HG02623 (cell line): ENCODE measurements around the gene ZNF575.
A peak's percentile ranks its signal among the peaks of the same experiment; 100 is the strongest.

ENCODE experiments used
- ATAC-seq: cut with Tn5 transposase; IDR thresholded peaks from one replicate; pipeline ENCODE4 v1.9.1; 2021; ENCODE audit warnings: moderate library complexity; ENCODE audit not compliant: unreplicated experiment

The ZNF575 gene, protein sequence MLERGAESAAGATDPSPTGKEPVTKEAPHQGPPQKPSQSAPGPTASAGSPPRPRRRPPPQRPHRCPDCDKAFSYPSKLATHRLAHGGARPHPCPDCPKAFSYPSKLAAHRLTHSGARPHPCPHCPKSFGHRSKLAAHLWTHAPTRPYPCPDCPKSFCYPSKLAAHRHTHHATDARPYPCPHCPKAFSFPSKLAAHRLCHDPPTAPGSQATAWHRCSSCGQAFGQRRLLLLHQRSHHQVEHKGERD

DNA sequence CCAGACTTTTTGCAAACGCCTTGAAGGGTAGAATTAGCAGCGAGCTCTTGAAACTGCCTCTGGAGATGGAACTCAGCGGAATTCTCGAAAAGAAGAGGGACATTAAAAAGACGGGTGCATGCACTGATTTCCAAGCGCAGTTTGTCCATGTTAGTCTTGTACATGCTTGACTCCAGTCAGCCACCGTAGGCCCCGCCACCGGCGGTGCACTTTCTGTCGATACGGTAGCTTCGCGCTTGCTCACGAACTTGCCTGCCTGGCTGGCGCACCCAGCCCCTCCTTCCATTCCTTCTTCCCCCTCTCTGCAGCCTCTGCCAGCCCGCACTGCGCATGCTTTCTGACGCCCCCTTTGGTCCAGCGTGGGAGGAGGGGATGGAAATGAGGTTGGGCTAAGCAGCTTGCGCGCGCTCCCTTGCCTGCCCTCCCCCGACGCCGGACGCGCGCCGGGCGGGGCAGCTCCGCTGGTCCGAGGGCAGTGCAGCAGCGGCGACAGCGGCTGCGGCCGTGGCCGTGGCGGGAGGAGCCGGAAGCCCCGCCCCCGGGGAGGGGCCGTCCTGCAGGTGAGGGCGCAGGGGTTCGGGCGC lies at the start of gene ZNF575:
Gene ZNF575, plus strand, starts transcription at position 227 of the 584 bp plus-strand sequence. CDS start 1,235 bp downstream, outside the sequence.
- peak; percentile 52 for ATAC-seq

- ATAC-seq: no peak
Observed at GRCh38 chr19:43483281-43483680, 49.7 kb upstream of the ZNF575 start.

- ATAC-seq: no peak
Observed at GRCh38 chr19:43485951-43486350, 47.0 kb upstream of the ZNF575 start.

DNA sequence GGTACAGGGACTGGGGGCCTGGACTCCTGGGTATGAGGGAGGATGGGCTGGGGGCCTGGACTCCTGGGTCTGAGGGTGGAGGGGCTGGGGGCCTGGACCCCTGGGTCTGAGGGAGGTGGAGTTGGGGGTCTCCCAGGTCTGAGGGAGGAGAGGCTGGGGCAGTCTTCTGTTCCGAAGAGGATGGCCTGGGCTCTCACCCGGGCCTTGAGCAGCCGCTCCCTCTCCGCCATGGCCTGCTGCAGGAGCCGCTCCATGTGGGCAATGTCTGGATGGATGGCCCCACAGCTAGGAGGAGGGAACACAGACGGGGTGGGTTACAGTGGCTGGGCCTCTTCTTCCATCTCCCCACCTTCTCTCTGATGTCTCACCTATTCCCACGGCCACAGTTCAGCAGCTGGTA lies 46.6 kb upstream of the ZNF575 start:
- no peak for ATAC-seq

DNA sequence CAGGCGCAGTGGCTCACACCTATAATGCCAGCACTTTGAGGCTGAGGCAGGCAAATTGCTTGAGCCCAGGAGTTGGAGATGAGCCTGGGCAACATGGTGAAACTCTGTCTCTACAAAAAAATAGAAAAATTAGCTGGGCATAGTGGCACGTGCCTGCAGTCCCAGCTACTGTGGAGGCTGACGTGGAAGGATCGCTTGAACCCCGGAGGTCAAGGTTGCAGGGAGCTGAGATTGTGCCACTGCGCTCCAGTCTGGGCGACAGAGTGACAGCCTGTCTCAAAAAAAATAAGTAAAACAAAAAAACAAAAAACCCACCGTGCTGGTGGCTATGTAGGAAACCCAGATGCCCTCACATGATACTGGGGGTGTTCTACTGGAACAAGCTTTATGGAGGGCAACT lies 44.8 kb upstream of the ZNF575 start:
- no peak for ATAC-seq

- no peak for ATAC-seq
Observed at GRCh38 chr19:43489310-43489709, 43.7 kb upstream of the ZNF575 start.

DNA sequence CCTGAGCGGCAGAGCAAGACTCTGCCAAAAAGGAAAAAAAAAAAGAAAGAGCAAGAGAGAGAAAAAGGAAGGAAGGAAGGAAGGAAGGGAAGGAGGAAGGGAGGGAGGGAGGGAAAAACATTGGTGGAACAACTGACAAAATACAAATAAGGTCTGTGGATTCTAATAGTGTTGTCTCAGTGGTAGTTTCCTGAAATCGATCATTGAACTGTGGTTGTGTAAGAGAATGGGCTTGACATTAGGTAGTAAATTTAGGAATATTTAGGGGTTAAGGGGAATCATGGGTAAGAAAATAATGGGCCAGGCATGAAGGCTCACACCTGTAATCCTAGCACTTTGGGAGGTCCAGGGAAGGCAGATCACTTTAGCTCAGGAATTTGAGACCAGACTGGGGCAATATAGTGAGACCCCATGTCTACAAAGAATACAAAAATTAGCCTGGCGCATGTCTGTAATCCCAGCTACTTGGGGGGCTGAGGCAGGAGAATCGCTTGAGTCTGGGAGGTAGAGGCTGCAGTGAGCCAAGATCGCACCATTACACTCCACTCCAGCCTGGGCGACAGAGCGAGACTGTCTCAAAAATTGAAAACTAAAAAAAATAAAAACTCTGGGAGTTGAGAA lies 42.9 kb upstream of the ZNF575 start:
- no peak for ATAC-seq

GRCh38 chr19:43490759-43491158 lies 42.2 kb upstream of the ZNF575 start:
- no peak for ATAC-seq

GRCh38 chr19:43495082-43495481 lies 37.9 kb upstream of the ZNF575 start:
- no peak for ATAC-seq

DNA sequence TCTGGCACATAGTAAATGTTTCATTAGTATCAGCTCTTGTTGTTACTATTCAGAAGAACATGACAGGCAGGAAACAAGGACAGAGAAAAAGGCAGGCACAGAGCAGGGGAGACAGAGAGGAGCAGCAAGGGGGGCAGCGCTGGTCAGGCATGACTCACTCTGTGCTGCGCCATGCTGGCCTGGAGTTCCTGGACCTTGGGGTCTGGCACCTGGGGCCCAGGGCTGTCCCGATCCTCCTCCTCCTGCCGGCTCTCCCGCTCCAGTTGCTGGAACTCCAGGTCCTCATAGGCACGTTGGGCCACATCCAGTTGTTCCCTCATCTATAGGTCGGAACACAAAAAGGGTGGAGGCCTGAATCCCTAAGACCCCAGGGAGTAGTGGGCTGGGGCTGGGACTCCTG lies 36.0 kb upstream of the ZNF575 start:
- no peak for ATAC-seq

DNA sequence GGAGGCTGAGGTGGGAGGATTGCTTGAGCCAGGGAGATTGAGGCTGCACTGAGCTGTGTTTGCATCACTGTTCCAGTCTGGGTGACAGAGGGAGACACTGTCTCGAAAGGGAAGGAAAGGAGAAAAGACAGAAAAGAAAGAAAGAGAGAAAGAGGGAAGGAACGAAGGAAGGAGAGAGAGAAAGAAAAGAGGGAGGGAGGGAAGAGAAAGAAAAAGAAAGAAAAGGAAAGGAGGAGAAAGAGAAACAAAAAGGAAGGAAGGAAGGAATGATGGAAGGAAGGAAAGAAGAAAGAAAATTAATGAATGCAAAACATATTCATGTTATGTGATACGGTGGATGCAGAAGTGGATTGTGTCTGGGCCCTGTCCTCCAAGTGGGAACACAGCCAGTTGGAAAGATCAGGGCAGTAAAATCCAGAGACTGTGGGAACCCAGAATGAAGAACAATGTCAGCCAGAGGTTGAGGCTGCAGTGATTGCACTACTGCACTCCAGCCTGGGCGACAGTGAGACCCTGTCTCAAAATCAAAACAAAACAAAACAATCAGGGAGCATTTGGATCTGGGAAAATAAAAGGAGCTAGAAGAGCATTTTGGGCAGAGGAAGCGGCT lies 34.6 kb upstream of the ZNF575 start:
- ATAC-seq: no peak

DNA sequence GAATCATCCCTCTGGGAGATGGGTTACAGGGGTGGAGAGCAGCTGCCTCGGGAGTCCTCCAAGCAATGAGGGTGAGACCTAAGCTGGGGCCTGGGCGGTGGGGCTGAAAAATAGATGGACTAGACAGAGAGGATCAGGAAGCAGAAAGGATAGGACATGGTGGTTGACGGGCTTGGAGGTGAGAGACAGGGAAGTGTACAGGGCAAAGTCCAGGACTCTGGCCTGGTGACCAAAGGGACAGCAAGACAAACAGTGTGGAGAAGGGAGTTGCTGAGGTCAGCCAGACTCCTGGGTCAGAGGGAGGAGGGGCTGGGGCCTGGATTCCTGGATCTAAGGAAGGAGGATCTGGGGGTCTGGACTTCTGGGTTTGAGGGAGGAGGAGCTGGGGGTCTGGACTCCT lies 33.9 kb upstream of the ZNF575 start:
- ATAC-seq: no peak

DNA sequence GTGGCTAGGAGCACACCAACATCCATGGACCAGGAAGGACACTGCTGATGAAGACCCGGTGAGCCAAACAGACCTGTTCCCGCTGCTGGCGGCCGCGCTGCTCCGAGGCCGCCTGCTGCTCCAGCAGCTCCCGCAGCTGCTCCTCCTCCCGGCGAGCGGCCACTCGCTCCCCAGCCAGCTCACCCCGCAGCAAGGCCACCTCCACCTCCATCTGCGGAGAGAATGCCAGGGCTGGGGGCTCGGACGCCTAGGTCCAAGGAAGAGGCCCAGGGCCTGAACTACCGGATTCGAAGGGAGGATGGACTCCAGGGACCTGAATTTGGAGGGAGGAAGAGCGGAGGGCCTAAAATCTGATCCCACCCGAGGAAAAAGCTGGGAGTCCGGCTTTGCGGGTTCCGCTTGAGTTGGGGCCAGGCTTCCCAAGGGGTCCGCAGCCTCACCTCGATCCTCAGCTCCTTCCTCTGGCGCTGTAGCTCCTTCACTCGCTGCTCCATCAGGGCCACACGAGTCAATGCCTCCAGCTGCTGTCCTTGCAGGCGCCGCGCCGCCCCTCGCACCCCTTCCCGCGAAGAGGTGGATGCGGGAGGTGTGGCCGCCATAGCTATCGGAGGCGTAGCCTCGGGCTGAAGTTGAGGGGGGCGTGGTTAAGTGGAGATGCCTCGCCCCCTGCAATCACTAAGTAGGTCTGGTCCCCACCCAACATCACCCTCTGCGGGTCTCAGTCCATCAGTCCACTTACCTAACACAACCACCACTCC lies 31.1 kb upstream of the ZNF575 start:
- ATAC-seq: no peak

DNA sequence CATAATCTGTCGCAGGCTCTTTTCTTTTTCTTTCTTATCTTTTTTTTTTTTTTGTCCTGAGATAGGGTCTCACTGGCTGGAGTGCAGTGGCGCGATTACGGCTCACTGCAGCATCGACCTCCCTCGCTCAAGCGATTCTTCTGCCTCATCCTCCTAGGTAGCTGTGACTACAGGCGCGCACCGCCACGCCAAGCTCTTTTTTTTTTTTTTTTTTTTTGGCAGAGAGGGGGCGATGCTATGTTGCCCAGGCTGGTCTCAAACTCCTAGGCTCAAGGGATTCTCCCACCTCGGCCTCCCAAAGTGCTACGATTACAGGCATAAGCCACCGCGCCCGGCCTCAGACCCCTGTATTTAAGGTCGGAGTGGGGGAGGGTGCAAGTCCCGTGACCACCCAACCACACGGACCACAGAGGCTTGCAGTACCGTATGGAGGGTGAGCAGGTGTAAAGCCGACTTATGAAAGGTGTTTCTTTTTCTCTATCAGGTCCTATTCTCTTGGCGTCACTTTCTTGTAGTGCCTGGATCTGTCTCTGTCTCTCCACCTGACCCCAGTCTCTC lies 30.5 kb upstream of the ZNF575 start:
- ATAC-seq: no peak

- ATAC-seq: peak; percentile 83
Observed at GRCh38 chr19:43503501-43504425, 29.2 kb upstream of the ZNF575 start.

DNA sequence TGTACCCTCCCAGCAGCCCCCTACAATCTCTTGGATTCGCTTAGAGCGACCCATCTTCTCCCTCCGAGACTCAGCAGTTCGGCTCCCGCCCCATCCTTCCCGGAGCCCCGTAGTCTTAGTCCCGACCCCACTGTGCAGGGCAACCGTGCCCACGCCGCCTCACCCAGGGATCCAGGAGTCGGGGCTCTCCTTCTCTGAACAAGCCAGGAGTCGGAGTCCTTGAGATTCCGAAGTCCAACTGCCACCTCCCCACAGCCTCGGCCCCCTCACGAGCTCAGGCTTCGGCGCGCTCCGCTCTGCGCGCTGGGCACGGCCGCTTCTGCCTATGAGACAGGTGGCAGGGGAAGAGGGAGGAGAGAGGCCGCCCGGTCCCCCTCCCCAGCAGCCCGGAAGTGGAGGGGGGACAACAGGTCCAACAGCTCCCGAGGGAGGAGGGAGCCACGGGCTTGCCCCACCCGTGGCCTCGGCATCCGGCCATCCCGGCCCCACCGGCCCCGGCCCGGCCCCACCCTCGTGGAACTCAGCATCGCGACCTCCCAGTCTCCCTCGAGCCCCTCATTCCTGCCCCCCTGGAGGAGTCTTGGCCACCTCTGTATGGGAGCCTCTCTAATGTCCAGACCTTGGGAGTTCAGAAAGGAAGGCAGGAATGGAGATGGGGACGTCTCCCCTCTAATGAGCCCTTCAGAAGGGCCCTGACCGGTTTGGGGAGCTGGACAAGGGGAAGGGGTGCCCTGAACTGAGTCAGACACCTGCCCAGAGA lies 28.4 kb upstream of the ZNF575 start, which contains the start of gene PHLDB3:
Gene PHLDB3, minus strand, starts transcription at position 321 of the 760 bp plus-strand sequence. CDS start 628 bp downstream, outside the sequence.
- peak; percentile 22 for ATAC-seq

DNA sequence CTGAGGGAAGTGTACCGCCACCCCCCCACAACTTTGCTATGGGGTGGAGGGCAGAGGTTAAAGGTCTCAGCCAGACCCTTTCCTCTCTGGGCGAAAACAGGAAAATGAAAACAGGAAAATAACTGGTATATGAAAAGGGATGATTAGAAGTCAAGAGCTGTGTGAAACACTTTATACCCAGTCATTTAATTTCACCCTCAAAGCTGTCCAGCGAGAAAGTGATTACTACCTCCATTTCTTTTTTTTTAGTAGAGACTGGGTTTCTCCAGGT lies 27.9 kb upstream of the ZNF575 start:
- no peak for ATAC-seq

GRCh38 chr19:43505941-43506340 lies 27.0 kb upstream of the ZNF575 start:
- ATAC-seq: no peak

DNA sequence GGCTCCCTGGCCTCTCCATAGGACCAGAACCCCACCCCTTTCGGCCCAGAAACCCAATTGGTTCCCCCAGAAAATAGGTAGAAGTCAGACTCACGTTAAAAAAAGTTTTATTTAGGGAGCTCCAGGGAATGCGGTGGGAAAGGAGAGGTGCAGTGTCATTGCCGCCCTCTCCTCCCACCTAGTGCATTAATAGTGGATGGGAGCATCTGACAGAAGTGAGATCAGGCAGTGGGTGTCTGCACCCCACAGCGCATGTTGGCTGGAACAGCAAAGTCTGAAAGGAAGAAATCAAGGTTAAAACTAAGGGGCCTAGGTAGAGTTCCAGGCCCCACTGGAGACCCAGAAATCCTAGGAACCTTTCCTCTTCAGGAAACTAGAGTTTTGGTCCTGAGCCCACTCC lies 26.4 kb upstream of the ZNF575 start:
- no peak for ATAC-seq
